C4-2B (cell line): Measurements from ENCODE around the gene CEP85.
A peak's percentile ranks its signal among the peaks of the same experiment; 100 is the strongest.

Source experiments
- H3K27ac ChIP-seq: fragments of 450-650 bp; 2 replicates; pipeline ENCODE4 v1.5.1; 2017
- ZFX ChIP-seq: fragments of 450-650 bp; IDR thresholded peaks from 2 replicates; pipeline ENCODE4 v1.6.1; 2017
- TF ChIP-seq, protein P1 (sequence below): fragments of 450-650 bp; conservative IDR thresholded peaks from 2 replicates; pipeline ENCODE4 v1.5.1; 2017; ENCODE audit warnings: mild to moderate bottlenecking

The CEP85 gene, protein sequence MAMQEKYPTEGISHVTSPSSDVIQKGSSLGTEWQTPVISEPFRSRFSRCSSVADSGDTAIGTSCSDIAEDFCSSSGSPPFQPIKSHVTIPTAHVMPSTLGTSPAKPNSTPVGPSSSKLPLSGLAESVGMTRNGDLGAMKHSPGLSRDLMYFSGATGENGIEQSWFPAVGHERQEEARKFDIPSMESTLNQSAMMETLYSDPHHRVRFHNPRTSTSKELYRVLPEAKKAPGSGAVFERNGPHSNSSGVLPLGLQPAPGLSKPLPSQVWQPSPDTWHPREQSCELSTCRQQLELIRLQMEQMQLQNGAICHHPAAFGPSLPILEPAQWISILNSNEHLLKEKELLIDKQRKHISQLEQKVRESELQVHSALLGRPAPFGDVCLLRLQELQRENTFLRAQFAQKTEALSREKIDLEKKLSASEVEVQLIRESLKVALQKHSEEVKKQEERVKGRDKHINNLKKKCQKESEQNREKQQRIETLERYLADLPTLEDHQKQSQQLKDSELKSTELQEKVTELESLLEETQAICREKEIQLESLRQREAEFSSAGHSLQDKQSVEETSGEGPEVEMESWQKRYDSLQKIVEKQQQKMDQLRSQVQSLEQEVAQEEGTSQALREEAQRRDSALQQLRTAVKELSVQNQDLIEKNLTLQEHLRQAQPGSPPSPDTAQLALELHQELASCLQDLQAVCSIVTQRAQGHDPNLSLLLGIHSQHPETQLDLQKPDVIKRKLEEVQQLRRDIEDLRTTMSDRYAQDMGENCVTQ

DNA sequence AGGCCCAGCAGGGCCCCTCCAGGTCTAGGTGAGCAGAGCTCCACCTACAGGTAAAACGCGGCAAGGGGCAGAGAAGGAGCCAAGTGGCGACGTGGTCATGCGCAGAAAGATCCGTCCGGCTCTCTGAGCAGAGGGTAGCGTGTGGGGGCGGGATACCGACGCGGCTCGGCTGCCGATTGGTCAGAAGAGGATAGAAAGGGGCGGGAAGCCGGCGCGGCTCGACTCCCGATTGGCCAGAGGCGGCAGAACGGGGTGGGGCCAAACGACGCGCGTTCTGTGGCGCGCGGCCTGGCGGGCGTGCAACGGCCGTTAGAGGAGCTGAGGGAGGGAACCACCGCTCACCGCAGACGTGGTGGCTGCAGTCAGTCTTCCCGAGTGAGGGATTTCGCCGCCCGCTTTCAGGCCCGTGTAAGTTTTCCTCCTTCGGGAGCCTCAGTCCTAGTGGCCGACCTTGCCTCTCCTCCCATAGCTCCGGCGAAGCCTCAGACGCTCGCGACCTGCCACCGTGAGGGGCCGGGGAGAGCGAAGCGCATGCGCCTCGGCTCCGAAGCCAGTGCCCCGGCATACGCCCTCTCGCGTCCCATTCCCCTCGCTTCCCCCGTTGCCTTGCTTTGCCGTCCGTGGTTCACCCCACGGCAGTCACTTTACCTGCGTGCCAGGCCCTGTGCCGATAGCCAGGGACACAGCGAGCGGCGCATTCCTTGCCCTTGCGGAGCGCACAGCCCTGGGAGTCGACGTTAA, at the start of gene CEP85:
Gene CEP85, plus strand, starts transcription at position 298 of the 741 bp plus-strand sequence. CDS start 5,584 bp downstream, outside the sequence.
- TF ChIP-seq, protein P1, sequence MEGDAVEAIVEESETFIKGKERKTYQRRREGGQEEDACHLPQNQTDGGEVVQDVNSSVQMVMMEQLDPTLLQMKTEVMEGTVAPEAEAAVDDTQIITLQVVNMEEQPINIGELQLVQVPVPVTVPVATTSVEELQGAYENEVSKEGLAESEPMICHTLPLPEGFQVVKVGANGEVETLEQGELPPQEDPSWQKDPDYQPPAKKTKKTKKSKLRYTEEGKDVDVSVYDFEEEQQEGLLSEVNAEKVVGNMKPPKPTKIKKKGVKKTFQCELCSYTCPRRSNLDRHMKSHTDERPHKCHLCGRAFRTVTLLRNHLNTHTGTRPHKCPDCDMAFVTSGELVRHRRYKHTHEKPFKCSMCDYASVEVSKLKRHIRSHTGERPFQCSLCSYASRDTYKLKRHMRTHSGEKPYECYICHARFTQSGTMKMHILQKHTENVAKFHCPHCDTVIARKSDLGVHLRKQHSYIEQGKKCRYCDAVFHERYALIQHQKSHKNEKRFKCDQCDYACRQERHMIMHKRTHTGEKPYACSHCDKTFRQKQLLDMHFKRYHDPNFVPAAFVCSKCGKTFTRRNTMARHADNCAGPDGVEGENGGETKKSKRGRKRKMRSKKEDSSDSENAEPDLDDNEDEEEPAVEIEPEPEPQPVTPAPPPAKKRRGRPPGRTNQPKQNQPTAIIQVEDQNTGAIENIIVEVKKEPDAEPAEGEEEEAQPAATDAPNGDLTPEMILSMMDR, result peak; percentile 88
- TF ChIP-seq ZFX, result 0 out of 2 replicates have a peak, but pooled peaks have one; percentile 36
- peak within 1 kb of the TSS; percentile 85 for H3K27ac ChIP-seq

DNA sequence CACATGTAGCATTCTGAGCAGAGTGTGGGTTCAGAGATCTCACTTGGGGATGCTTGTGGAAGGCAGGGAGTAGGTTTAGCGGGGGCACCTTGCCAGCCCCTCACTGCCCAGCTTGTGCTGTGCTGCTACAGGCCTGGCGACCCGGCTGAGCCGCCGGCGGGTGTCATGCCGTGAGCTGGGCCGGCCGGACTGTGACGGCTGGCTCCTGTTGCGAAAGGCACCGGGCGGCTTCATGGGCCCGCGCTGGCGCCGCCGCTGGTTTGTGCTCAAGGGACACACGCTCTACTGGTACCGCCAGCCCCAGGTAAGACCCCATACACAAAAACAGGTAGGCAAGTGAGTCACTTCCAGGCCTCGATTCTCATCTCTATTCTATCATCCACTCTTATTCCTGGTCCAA, 49.1 kb upstream of the CEP85 start:
- H3K27ac ChIP-seq, result no peak overlapping the region
- TF ChIP-seq, protein P1, result no peak
- TF ChIP-seq ZFX, result no peak

DNA sequence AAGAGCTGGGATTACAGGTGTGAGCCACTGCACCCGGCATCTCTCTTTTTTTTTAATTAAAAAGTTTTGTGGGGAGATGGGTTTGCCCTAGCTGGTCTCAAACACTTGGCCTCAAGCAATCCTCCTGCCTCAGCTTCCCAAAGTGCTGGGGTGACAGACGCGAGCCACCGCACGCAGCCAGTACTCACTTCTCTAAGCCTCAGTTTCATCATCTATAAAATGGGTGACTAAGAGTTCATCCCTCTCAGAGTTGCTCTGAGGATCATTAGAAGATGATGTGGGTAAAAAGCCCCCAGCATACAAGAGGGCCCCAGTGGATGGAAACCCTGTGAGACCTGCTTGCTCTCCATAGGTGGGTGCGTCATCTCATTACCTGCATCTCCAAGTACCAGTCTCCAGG, 46.1 kb upstream of the CEP85 start:
- TF ChIP-seq, protein P1, result no peak
- no peak for TF ChIP-seq ZFX
- no peak overlapping the region for H3K27ac ChIP-seq

DNA sequence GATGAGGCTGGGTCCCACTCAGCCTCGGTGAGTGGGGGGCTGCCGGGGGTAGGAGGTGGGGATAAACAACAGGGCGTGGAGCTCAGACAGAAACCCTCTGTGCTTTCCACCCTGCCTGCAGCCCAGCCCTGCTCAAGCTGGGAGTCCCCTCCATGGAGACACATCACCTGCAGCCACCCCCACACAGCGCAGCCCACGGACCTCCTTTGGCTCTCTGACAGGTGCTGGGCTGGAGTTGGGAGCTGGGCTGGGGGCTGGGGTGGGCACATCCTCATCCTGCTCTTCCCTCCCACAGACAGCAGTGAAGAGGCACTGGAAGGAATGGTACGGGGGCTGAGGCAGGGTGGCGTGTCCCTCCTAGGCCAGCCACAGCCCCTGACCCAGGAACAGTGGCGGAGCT, 45.5 kb upstream of the CEP85 start:
- H3K27ac ChIP-seq, result no peak overlapping the region
- TF ChIP-seq, protein P1, result no peak
- TF ChIP-seq ZFX, result no peak

DNA sequence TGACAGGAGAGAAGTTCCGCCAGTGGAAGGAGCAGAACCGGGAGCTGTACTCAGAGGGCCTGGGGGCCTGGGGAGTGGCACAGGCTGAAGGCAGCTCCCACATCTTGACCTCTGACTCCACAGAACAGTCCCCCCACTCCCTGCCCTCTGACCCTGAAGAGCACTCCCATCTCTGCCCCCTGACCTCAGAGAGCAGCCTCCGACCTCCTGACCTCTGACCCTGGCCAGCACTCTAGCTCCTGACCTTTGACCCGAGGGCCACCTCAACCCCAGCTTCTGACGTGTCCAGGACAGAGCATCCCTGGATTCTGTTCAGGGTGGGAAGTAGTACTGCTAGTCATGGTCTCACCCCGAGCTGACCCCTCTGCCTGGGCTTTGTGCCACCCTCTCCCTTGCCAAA, 44.7 kb upstream of the CEP85 start:
- TF ChIP-seq, protein P1, result no peak
- TF ChIP-seq ZFX, result no peak
- no peak overlapping the region for H3K27ac ChIP-seq

DNA sequence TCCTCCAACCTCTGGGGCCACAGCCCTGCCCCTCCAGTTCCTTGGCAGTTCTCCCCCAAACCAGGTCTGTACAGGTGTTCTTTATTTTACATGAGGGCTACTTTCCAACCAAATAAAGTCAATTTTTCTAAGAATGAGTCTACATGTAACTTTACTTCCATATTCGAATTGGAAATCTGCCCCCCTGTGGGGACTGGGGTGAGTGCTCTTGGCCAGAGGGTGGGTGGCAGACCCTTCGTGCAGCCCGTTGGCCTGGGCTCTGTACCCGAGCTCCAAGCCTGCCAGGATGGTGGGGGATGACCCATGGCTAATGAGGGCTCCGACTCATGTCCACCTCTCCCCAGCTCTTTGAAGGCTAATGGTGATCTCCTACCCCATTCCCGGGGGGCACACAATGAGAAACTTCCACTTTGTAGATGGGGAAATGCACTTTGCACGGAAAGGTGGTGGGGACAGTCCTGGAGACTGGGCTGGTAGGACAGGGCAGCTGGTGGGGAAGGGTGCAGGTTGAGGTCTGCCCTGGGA, 44.2 kb upstream of the CEP85 start:
- TF ChIP-seq ZFX, result no peak
- TF ChIP-seq, protein P1, result no peak
- no peak overlapping the region for H3K27ac ChIP-seq
